Measurements from ENCODE around the gene POLD3. TPM values are rescaled to one million over a fixed set of nuclear protein-coding genes. Genes with fewer than 3 reads are reported as not detected.

POLD3 gene, protein sequence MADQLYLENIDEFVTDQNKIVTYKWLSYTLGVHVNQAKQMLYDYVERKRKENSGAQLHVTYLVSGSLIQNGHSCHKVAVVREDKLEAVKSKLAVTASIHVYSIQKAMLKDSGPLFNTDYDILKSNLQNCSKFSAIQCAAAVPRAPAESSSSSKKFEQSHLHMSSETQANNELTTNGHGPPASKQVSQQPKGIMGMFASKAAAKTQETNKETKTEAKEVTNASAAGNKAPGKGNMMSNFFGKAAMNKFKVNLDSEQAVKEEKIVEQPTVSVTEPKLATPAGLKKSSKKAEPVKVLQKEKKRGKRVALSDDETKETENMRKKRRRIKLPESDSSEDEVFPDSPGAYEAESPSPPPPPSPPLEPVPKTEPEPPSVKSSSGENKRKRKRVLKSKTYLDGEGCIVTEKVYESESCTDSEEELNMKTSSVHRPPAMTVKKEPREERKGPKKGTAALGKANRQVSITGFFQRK
- total RNA-seq, result 1 to 10 TPM; 6.7 to 8.9 TPM
- long read RNA-seq, transcript POLD3-201 (12 exons, 3,821 nt), result major isoform, 5 of 10 reads
- long read RNA-seq, partial matches to known transcripts, result 2 of 10 reads
- long read RNA-seq, other reads (novel, unspliced or antisense), result 3 of 10 reads

DNA sequence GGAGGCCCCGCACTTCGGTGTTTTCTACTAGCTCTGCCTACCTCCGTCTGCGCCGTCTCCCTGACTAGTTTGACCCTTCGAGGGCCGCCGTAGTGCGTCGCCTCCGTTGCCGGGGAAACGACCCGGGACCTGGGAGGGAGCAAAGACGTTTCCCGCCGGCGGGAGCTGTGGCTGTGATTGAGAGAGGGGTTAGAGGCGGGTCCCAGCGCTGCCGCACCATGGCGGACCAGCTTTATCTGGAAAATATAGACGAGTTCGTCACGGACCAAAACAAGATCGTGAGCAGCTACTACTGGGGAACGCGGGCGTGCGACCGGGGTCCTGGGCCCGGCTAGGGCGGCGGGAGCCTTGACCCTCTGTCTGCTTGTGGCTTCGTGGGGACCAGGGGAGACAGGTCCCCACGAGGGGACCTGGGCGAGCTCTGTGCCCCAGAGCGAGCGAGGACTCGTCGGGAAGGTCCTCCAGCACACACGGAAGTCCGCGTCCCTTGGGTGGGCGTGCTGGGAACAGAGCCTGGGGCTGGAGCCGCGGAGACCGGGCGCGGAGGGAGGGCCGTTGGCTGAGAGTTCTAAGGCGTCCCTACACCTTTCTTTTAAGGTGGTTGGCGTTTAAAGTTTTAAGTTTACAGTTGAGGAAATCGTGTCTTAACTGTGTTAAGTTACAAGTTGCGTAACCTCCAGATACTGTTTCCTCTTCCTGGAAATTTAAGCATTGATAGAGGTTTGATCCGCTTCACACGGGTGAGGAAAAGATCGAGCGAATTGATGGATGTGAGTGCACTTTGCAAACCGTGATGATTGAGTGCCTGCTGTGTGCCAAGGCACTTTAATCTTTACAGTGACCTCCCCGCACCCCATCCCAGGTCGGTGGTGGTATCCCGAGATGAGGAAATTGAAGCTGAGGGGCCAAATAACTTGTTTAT lies at the start of gene POLD3:
Gene POLD3, plus strand, starts transcription at position 142 of the 922 bp plus-strand sequence. Its CDS starts 77 bp downstream, at position 219.
- DNase-seq, result peak; percentile 96
- peak; percentile 99 to 100 for ATAC-seq
- intact Hi-C loops (cut with DNase I), result no loop called here

DNA sequence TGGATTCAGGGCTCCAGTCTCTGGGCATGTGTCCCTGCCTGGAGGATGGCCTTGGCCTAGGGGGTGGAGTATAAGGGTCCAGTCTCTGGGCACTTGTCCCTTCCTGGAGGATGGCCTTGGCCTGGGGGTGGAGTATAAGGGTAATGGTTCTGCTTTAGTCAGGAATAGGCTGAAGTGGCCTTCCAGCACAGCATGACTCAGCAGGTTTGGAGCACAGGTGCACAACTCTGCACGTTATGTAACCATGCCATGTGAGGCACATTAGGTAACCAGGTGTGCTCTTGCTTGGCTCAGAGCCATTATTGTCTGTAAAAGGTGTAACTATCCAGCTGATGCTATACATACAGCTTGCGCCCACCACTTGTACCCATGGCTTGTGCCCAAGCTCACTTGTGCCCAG lies 48.4 kb upstream of the POLD3 start:
- DNase-seq (no peak), ATAC-seq (no peak)
- intact Hi-C loops (cut with DNase I), result no loop called here

DNA sequence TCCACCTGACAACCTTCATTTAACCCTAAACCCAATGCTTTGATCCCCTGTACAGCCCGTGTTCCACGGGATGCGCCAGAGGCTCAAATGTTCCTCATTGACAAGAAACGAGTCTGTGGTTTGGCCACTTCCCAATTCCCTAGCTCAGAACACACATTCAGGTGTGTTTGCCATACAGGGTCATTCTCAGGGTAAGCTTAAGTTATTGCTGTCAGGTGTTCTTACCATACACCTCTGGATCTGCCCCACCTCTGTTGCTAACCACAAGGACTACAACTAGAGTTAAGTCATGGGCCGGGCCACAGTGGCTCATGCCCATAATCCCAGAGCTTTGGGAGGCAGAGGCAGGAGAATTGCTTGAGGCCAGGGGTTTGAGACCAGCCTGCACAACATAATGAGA lies 45.6 kb upstream of the POLD3 start:
- intact Hi-C loops (cut with DNase I), result no loop called here
- no peak for ATAC-seq

DNA sequence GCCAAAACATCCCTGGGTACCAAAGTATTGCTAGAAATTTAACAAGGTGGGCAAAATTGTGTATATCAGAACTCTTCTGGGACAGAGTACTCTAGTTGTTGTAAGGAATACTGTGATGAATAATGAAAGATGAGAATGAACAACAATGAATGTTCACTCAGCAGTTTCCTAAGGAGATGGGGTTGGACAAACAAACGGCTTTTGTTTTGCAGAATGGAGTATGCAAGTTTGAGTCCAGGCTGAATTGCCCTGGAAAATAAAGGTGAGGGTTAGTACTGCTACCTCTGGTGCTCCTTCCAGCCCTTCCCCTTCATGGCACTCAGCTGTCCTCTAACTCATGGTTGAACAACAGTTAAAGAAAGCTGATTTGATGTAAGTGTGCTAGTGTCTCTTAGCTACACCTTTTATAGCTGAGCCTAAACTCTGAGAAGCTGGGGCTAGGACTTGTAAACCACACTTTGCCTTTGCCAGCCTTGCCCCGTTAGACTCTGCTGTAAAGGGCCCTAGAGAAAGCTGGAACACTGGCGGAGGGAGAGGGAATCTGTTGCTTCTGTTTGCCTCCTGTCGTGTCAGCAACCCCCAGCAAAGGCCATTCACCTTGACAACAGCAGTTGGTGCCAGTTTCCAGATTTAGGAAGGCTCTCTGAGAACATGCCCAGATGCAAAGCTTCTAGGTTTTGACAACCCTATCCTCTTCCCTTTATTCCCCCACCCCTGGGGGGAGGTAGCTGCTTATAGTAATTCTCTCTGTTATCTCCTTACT lies 41.2 kb upstream of the POLD3 start:
- no peak for ATAC-seq
- intact Hi-C loops (cut with DNase I), result no loop called here
- no peak for DNase-seq

More for the DNA sequence above, 45.6 kb upstream of the POLD3 start:
- no peak for DNase-seq

DNA sequence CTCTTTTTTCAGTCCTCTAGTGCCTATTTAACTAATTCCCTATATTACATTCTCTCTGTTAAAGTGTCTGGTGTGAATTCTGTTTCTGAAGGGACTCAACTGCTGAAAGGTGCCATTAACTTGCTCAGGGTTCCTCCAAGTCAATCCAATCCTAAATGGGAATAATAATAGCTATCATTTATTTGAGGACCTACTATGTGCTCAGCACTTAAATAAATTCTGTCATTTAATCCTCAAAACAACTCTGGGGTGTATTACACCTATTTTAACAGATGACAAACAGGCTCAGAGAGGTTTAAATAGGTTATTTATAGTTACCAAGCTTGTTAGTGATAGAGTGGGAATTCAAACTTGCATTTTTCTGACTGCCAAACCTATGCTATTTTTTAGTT lies 40.6 kb upstream of the POLD3 start:
- ATAC-seq (no peak), DNase-seq (no peak)
- intact Hi-C loops (cut with DNase I), result no loop called here

DNA sequence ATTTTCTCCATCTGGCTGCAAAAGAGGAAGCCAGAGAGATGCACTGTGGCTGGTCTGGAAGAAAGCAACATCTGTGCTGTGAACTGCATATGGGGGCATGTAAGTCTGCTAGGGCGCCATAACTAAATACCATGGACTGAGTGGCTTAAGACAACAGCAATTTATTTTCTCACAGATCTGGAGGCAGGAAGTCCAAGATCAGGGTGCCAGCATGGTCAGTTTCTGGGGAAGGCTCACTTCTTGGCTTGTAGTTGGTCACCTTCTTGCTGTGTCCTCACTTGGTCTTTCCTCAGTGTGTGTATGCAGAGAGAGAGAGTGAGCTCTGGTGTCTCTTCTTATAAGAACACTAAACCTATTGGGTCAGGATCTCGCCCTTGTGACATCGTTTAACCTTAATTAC lies 34.9 kb upstream of the POLD3 start:
- intact Hi-C loops (cut with DNase I), result no loop called here
- DNase-seq (no peak), ATAC-seq (no peak)

DNA sequence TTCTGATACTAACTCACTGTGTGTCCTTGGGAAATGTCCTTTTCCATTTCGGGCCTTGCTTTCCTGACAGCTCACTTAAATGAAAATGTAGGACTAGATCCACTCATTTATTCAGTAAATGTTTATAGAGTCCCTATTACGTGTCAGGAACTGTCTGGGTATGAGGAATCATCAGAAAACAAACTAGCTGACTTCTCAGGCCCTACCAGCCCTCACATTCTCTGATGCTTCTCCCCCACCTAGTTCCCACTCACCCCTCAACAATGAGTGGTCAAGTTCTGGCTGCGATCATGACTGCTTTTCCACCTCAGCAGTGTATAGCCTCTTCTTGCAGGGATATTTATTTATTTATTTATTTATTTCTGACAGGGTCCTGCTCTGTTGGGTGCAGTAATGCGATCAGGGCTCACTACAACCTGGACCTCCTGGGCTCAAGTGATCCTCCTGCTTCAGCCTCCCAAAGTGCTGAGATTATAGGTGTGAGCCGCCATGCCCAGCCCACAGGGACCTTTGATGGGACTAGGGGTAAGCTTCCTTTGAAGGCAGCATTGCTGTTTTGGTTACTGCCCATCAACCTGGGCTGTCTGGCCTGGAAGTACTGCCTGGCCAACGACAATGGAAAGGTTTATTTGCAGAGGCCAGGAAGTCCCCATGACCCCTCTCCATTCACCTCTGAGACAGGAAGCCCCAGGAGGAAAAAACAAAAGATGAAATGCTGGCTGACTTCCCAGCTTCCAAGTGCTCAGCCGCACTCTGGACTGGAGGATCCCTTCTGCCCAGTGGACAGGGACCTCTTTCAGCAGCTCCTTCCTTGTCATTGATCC lies 33.1 kb upstream of the POLD3 start:
- intact Hi-C loops (cut with DNase I), result no loop called here
- ATAC-seq (peak; percentile 44 to 47), DNase-seq (no peak)

DNA sequence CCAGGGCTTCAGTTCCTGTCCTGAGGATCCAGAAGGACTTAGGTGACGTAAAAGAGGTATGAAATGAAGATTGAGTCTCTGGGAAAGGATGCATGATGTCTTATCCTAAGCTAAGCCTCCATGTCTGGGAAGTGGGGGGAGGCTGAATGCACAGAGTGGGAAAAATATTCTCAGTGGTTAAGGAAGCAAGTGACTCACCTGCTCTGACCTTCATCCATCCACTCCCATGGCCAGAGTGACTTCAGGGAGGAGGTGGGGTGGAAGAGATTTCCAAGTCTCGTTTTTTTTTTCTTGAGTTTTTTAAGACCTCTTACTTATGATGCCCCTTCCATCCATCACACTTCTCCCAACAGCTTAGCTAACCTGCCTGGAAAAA lies 32.5 kb upstream of the POLD3 start:
- no peak for ATAC-seq
- DNase-seq, result no peak
- intact Hi-C loops (cut with DNase I), result no loop called here

DNA sequence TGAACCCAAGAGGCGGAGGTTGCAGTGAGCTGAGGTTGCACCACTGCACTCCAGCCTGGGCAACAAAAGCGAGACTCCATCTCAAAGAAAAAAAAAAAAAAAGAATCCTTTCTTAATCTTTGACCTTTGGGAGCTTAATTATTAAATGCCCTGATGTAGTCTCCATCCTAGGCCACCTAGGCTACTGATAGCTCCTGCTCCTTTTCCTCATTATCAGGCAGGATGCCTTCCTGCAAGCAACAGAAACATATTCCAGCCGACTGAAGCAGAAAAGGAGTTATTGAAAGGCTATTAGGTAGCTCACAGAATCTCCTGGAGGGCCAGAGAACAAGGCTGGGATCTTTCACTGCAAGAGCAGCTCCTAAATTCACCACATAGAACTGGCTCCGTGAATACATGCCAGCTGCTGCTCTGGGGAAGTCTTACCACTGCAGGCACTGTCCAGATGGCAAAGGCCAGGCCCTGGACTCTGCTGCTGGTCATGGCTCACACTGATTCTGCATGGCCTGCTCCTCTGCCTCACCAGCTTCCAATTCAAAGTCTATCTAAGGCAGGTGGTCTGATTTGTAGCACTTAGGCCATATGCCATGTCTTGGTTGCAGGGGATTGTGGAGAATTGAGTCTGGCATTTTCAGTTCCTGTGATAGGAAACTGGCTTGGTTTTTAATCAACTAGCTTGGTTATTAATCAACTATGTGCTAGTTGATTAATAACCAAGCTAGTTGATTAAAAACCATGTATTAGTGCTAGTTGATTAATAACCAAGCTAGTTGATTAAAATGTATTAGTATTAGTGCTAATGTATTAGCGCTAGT lies 26.0 kb upstream of the POLD3 start:
- DNase-seq, result no peak
- ATAC-seq, result no peak
- intact Hi-C loops (cut with DNase I), result no loop called here

DNA sequence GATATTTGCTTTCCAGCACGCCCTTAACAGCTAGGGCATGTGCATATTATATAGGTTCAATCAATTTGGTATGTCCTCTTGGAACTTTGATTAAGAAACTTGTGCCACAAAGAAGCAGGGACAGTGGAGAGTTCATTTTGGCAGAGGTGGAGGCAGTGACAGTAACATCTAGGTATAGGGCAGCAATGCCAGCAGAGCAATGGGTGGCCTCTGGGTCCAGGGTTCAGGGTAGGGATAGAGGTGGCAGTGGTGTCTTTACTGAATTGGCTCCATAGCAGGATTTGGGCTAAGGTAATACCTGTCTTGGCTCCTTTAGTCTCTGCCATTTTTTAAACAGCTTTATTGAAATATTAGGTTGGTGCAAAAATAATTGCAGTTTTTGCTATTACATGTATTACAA lies 24.4 kb upstream of the POLD3 start:
- DNase-seq (no peak), ATAC-seq (no peak)
- intact Hi-C loops (cut with DNase I), result no loop called here

DNA sequence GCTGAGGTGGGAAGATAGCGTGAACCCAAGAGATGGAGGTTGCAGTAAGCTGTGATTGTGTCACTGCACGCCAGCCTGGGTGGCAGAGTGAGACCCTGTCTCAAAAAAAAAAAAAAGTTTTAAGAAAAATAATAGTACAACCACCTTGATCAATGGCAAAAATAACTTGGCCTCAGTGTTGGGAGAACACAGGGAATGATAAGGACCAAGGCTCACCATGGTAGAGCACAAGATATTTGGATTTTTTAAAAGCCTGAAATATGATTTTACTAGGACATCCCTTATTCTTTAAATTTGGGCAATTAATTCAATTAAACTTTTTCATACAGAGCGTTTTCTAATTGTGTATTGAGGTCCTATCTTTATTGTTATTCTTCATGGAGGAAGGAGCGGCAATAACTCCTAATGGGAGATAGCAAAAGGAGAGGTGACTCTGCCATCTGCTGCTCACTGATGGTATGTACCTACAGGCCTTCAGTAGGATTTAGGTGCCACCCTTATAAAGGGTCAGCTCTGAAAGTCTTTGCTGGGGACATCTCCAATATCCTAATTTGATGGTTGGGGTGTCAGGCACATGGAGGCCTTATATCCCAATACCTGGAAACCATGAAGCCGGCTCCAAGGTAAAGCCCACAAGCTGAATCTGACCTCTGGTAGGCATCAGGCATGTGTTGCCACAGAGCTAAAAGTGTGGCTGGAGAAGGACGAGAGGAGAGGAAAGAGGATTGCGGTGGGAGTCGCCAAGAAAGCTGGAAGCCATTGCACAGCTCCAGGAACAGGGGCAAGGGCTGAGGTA lies 21.9 kb upstream of the POLD3 start:
- intact Hi-C loops (cut with DNase I), result loop anchor here (1.0 to 5.0 kb wide), 3 partner anchors 108 to 313 kb away; no protein-coding TSS in a partner anchor
- peak; percentile 68 to 76 for ATAC-seq
- peak; percentile 40 for DNase-seq

DNA sequence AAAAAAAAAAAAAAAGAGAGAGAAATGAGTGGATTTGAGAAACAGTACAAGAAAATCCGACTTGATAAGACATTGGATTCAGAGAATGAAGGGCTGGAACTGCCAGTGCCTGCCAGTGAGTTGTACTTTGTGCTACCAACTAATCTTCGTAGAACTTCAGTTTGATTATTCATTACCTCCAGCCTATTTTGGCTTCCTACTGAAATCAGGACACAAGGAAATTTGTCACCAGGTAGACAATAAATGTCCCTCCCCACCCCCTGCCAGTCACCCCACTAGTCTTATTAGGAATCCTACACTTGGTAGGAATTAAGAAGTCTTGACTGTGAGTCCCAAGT lies 21.4 kb upstream of the POLD3 start:
- intact Hi-C loops (cut with DNase I), result loop anchor here (5.0 kb wide), 2 partner anchors 109 to 314 kb away; no protein-coding TSS in a partner anchor
- no peak for DNase-seq
- no peak for ATAC-seq

DNA sequence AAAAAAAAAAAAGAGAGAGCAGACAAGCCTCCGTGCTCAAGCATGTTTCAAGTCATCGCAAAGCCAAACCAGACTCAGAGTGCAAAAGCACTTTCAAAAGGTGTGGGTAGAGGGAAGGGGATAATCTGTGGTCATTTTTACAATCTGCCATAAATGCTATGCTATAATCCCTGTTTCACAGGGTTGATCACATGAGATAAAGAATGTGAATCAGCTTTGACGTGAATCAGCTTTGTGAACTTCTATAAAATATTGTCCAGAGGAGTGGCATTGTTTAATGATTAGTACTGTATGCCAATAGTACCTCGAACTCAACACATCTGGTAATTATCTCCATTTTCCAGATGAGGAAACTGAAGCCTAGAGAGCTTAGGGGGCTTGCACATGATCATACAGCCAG lies 20.0 kb upstream of the POLD3 start:
- DNase-seq (no peak), ATAC-seq (no peak)
- intact Hi-C loops (cut with DNase I), result loop anchor here (5.0 kb wide), 2 partner anchors 110 to 315 kb away; no protein-coding TSS in a partner anchor

DNA sequence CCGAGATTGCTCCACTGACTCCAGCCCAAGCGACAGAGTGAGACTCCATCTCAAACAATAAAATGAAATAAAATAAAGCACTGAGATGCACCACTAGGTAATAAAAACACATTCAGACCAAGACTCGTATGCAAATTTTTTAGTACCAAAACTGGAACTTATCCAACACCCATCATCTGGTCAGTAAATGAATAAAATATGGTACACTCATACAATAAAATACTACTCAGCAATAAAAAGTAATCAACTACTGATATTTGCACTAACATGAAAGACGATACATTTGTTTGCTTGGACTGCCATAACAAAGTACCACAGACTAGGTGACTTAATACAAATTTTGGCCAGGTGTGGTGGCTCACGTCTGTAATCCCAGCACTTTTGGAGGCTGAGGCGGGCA lies 17.8 kb upstream of the POLD3 start:
- intact Hi-C loops (cut with DNase I), result loop anchor here (5.0 kb wide), 2 partner anchors 112 to 317 kb away; no protein-coding TSS in a partner anchor
- no peak for ATAC-seq
- DNase-seq, result no peak

DNA sequence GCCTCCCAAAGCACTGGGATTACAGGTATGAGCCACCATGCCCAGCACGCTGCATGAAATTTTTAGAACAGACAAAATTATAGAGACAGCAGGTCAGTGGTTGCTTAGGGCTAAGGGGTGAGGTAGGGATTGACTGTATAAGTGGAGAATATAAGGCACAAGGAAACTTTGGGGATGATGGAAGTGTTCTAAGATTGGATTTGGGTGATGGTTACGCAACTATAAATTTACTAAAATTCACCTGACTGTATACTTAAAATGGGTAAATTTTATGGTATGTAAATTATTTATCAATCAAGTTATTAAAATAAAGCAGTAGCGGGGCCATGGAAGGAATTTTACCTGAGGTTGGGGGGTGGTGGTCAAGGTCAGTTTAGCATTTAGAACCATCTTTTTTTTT lies 16.4 kb upstream of the POLD3 start:
- no peak for DNase-seq
- ATAC-seq, result no peak
- intact Hi-C loops (cut with DNase I), result no loop called here

DNA sequence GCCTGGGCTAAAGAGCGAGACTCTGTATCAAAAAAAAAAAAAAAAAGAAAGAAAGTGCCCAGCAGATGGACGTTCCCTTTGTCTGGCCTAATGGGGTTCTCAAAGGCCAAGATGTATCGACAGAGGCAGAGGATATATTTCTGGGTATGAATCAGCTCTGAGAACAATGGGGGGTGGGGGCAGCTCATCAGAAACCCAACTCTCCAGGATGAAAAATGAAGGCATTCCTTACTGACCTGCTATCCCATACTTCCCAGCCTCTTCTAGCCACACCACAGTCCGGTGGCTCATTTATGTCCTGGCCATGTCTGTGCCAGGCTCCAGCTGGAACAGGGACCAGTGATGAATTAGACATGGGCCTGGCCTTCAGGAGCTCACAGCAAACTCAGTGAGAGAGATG lies 15.2 kb upstream of the POLD3 start:
- ATAC-seq, result no peak
- intact Hi-C loops (cut with DNase I), result no loop called here

More for the DNA sequence above, 15.2 kb upstream of the POLD3 start:
- no peak for DNase-seq

Measured in left cardiac atrium (tissue), 4 donors.